H1 (cell line): ENCODE measurements around the gene TMEM35A. TPM values are rescaled to one million over a fixed set of nuclear protein-coding genes. Genes with fewer than 3 reads are reported as not detected.

Experiments
- CTCF ChIA-PET: fragments of 300-600 bp; sonication (Branson Sonifier 250); formaldehyde crosslinking; loops from one replicate; lab custom pipeline; 2021; ENCODE audit not compliant: partially characterized antibody; lab: Charles Lee
- POLR2A ChIA-PET: fragments of 300-600 bp; sonication (Branson Sonifier 250); formaldehyde crosslinking; loops from one replicate; lab custom pipeline; 2021; ENCODE audit warnings: inconsistent platforms; ENCODE audit not compliant: partially characterized antibody; lab: Charles Lee
- DNase-seq, 2 experiments: peaks; one replicate each; pipeline versions ENCODE4 v3.0.0 to v3.0.0-alpha.2; 2010 to 2022; ENCODE audit warnings: low spot score in 2 of 2, low read depth in 1 of 2, mixed read lengths in 1 of 2
- FAIRE-seq: peaks from 2 replicates; lab custom pipeline; 2011; peaks lifted over from hg19 to GRCh38; lab: Jason Lieb, UNC
- H2AFZ ChIP-seq: 2 replicates; pipeline ENCODE4 v1.8.1; 2012; ENCODE audit warnings: low read length, inconsistent platforms
- H2AK5ac ChIP-seq: 2 replicates; pipeline ENCODE4 v1.6.1; 2013; ENCODE audit warnings: low read depth, low read length
- H2BK120ac ChIP-seq: replicated peaks from 2 replicates; pipeline ENCODE3; 2013; ENCODE audit warnings: low read depth, low read length, inconsistent platforms
- H2BK12ac ChIP-seq: 2 replicates; pipeline ENCODE4 v1.6.1; 2013; ENCODE audit warnings: low read depth, low read length
- H2BK15ac ChIP-seq: 2 replicates; pipeline ENCODE4 v1.6.1; 2013; ENCODE audit warnings: low read length
- H2BK20ac ChIP-seq: 2 replicates; pipeline ENCODE4 v1.6.1; 2013; ENCODE audit warnings: low read length
- H2BK5ac ChIP-seq: 2 replicates; pipeline ENCODE4 v1.6.1; 2013; ENCODE audit warnings: low read depth, low read length
- H3K14ac ChIP-seq: 2 replicates; pipeline ENCODE4 v1.6.1; 2013; ENCODE audit warnings: inconsistent platforms; ENCODE audit not compliant: insufficient read length
- H3K18ac ChIP-seq: 2 replicates; pipeline ENCODE4 v1.6.1; 2013; ENCODE audit warnings: low read length; ENCODE audit errors: extremely low read depth
- H3K23ac ChIP-seq: 2 replicates; pipeline ENCODE4 v1.6.1; 2013; ENCODE audit warnings: inconsistent platforms; ENCODE audit not compliant: insufficient read length
- H3K23me2 ChIP-seq: 2 replicates; pipeline ENCODE4 v1.6.1; 2013; ENCODE audit warnings: low read depth, low read length
- H3K27ac ChIP-seq: 2 replicates; pipeline ENCODE4 v1.6.1; 2011; ENCODE audit warnings: low read depth, low read length, inconsistent platforms
- H3K27me3 ChIP-seq, 4 experiments: replicated peaks in 1 of 4; 1 replicate in 1 of 4; 2 replicates in 3 of 4; pipeline versions ENCODE4 v1.6.1 to v1.8.1; 2011 to 2013; ENCODE audit warnings: low read length in 3 of 4, mild to moderate bottlenecking in 3 of 4, inconsistent platforms in 2 of 4, mixed read lengths in 2 of 4, moderate library complexity in 1 of 4; ENCODE audit not compliant: control insufficient read depth in 3 of 4, insufficient read depth in 3 of 4; ENCODE audit errors: extremely low read depth in 1 of 4
- H3K36me3 ChIP-seq, 4 experiments: 2 replicates each; pipeline versions ENCODE4 v1.6.1 to v1.8.1; 2011 to 2013; ENCODE audit warnings: mild to moderate bottlenecking in 4 of 4, low read length in 3 of 4, moderate library complexity in 2 of 4, control low read depth in 1 of 4, inconsistent platforms in 1 of 4; ENCODE audit not compliant: insufficient read depth in 4 of 4, control insufficient read depth in 2 of 4
- H3K4ac ChIP-seq: replicated peaks from 2 replicates; pipeline ENCODE3; 2013; ENCODE audit warnings: low read length, low read depth, mixed read lengths, inconsistent platforms; ENCODE audit not compliant: insufficient read length
- H3K4me1 ChIP-seq, 4 experiments: replicated peaks in 1 of 4; 1 replicate in 1 of 4; 2 replicates in 3 of 4; pipeline versions ENCODE4 v1.6.1 to v1.8.1; 2011 to 2013; ENCODE audit warnings: low read length in 3 of 4, inconsistent platforms in 2 of 4, mixed read lengths in 1 of 4; ENCODE audit not compliant: insufficient read depth in 4 of 4, control insufficient read depth in 3 of 4
- H3K4me2 ChIP-seq, 2 experiments: 2 replicates each; pipeline versions ENCODE4 v1.6.1 to v1.8.1; 2011 to 2013; ENCODE audit warnings: low read depth in 2 of 2, low read length in 2 of 2, control low read depth in 1 of 2, inconsistent platforms in 1 of 2, mild to moderate bottlenecking in 1 of 2; ENCODE audit not compliant: insufficient read depth in 1 of 2
- H3K4me3 ChIP-seq, 4 experiments: fragments of 200-600, 300-600 bp in 1 of 4; sonication (generic), shearing (Covaris generic), sonication (Bioruptor Twin) in 1 of 4; 2 replicates each; pipeline versions ENCODE4 v1.5.1 to v1.8.1; 2011 to 2016; ENCODE audit warnings: low read length in 4 of 4, low read depth in 3 of 4, control low read depth in 2 of 4, inconsistent platforms in 2 of 4, mild to moderate bottlenecking in 2 of 4, mixed read lengths in 1 of 4, moderate library complexity in 1 of 4; ENCODE audit not compliant: insufficient read depth in 2 of 4; ENCODE audit errors: extremely low read depth in 1 of 4
- H3K56ac ChIP-seq: replicated peaks from 2 replicates; pipeline ENCODE3; 2013; ENCODE audit warnings: low read depth, mild to moderate bottlenecking, mixed read lengths, low read length, inconsistent platforms; ENCODE audit not compliant: insufficient read length
- H3K79me1 ChIP-seq: 2 replicates; pipeline ENCODE4 v1.6.1; 2013; ENCODE audit warnings: low read depth, low read length, control low read depth
- H3K79me2 ChIP-seq, 2 experiments: 2 replicates each; pipeline versions ENCODE4 v1.6.1 to v1.8.1; 2012 to 2013; ENCODE audit warnings: low read length in 2 of 2, mild to moderate bottlenecking in 2 of 2, inconsistent platforms in 1 of 2; ENCODE audit not compliant: insufficient read depth in 2 of 2, control insufficient read depth in 1 of 2
- H3K9ac ChIP-seq, 4 experiments: replicated peaks in 1 of 4; 1 replicate in 1 of 4; 2 replicates in 3 of 4; pipeline versions ENCODE4 v1.6.1 to v1.8.1; 2011 to 2013; ENCODE audit warnings: low read depth in 3 of 4, low read length in 3 of 4, control low read depth in 2 of 4, mild to moderate bottlenecking in 2 of 4, moderate library complexity in 2 of 4, inconsistent platforms in 1 of 4; ENCODE audit errors: extremely low read depth in 1 of 4
- H3K9me3 ChIP-seq, 2 experiments: 2 replicates each; pipeline versions ENCODE4 v1.6.1 to v1.8.1; 2012 to 2013; ENCODE audit warnings: mild to moderate bottlenecking in 2 of 2, moderate library complexity in 2 of 2, control low read depth in 1 of 2, inconsistent platforms in 1 of 2, low read depth in 1 of 2, low read length in 1 of 2, mixed read lengths in 1 of 2; ENCODE audit not compliant: insufficient read depth in 2 of 2
- H4K20me1 ChIP-seq, 2 experiments: replicated peaks in 1 of 2; 2 replicates each; pipeline versions ENCODE3 to v1.8.1; 2011 to 2013; ENCODE audit warnings: inconsistent platforms in 2 of 2, low read length in 2 of 2, mild to moderate bottlenecking in 1 of 2; ENCODE audit not compliant: insufficient read depth in 2 of 2, control insufficient read depth in 1 of 2
- H4K5ac ChIP-seq: 2 replicates; pipeline ENCODE4 v1.6.1; 2013; ENCODE audit warnings: low read length, low read depth, mixed read lengths, inconsistent platforms; ENCODE audit not compliant: insufficient read length
- H4K8ac ChIP-seq: 2 replicates; pipeline ENCODE4 v1.8.0; 2013; ENCODE audit warnings: mild to moderate bottlenecking, moderate library complexity, low read length, inconsistent platforms; ENCODE audit not compliant: insufficient read depth; ENCODE audit errors: extremely low read depth
- H4K91ac ChIP-seq: replicated peaks from 2 replicates; pipeline ENCODE3; 2013; ENCODE audit warnings: low read length, mixed read lengths, inconsistent platforms; ENCODE audit not compliant: insufficient read length
- HDAC2 ChIP-seq, 2 experiments: fragments of 300-600 bp in 1 of 2; sonication (generic) in 1 of 2; IDR thresholded peaks; 2 replicates each; pipeline ENCODE4 v1.6.1; 2011 to 2012; ENCODE audit warnings: low read depth in 2 of 2, low read length in 2 of 2, mild to moderate bottlenecking in 2 of 2, moderate library complexity in 2 of 2, borderline replicate concordance in 1 of 2, inconsistent platforms in 1 of 2
- HDAC6 ChIP-seq: IDR thresholded peaks from one replicate; pipeline ENCODE4 v1.7.1; 2012; ENCODE audit warnings: low read depth, mild to moderate bottlenecking, inconsistent platforms, low read length, moderate library complexity
- JUN ChIP-seq: IDR thresholded peaks from 2 replicates; pipeline ENCODE4 v1.6.1; 2011; ENCODE audit warnings: low read depth, mild to moderate bottlenecking, improper control_type of control experiment, low read length
- KDM1A ChIP-seq: fragments of 200-600, 300-600 bp; sonication (generic); IDR thresholded peaks from 2 replicates; pipeline ENCODE4 v1.7.1; 2016; ENCODE audit warnings: mild to moderate bottlenecking, low read length, borderline replicate concordance
- NANOG ChIP-seq: IDR thresholded peaks from 2 replicates; pipeline ENCODE4 v1.6.1; 2011; ENCODE audit warnings: low read length, low read depth, mild to moderate bottlenecking, inconsistent platforms; ENCODE audit not compliant: insufficient read depth, poor library complexity, severe bottlenecking
- PHF8 ChIP-seq: fragments of 200-600 bp; sonication (generic); conservative IDR thresholded peaks from 2 replicates; pipeline ENCODE4 v1.7.1; 2012; ENCODE audit warnings: low read depth, mild to moderate bottlenecking, inconsistent platforms, low read length, moderate library complexity
- POLR2A ChIP-seq, 2 experiments: IDR thresholded peaks; 1 replicate in 1 of 2; 2 replicates in 1 of 2; pipeline ENCODE4 v1.6.1; 2011; ENCODE audit warnings: low read depth in 2 of 2, low read length in 2 of 2, mild to moderate bottlenecking in 2 of 2; ENCODE audit errors: control extremely low read depth in 1 of 2
- SP1 ChIP-seq: IDR thresholded peaks from 2 replicates; pipeline ENCODE4 v1.6.1; 2011; ENCODE audit warnings: low read depth, low read length
- SP4 ChIP-seq: IDR thresholded peaks from 2 replicates; pipeline ENCODE4 v1.6.1; 2012; ENCODE audit warnings: low read length, inconsistent platforms
- TAF7 ChIP-seq: optimal IDR thresholded peaks from 2 replicates; pipeline ENCODE3; 2011; ENCODE audit warnings: low read depth, mild to moderate bottlenecking, inconsistent platforms, low read length, moderate library complexity, borderline replicate concordance
- polyA plus RNA-seq, 7 experiments: library from polyadenylated mRNA; depleted of rRNA in 3 of 7; stranded (reverse) in 5 of 7; unstranded in 2 of 7; fragments of >200 nt in 5 of 7; fragments of 200-250 nt in 2 of 7; gene quantifications; 1 replicate in 5 of 7; 2 replicates in 1 of 7; 4 replicates in 1 of 7; pipeline versions ENCODE4 v1.2.1 to v1.2.3, GENCODE V29; 2011 to 2013; ENCODE audit warnings: missing spikeins in 2 of 7, mixed read lengths in 2 of 7
- total RNA-seq: library from RNA; stranded (reverse); fragmentation: NEBNext Ultra II Directional; extraction: Animal tissue kit (Norgen Biotek cat#: 25700); gene quantifications from 2 replicates; pipeline ENCODE4 v1.2.1, GENCODE V29; 2021

Gene TMEM35A
- total and polyA plus RNA-seq, 2 of the 8 experiments (the other 6 are each of a cell fraction or from before 2014, with no cell fraction given): 5.5 to 5.8 TPM

- Histone ChIP-seq H3K4ac (no peak overlapping the region), H2AK5ac (no peak overlapping the region), H2BK120ac (no peak overlapping the region), H3K27me3 (no peaks in the 10 kb centered on the region), H3K14ac (no peak overlapping the region), H3K4me2 (no peak overlapping the region), H3K79me2 (no peaks in the 10 kb centered on the region), H3K23me2 (no peaks in the 10 kb centered on the region), H2BK12ac (no peak overlapping the region), H3K23ac (no peak overlapping the region), H3K27ac (no peak overlapping the region), H3K18ac (no peak overlapping the region), H4K91ac (no peak overlapping the region), H2BK20ac (no peak overlapping the region), H2BK5ac (no peak overlapping the region), H3K56ac (no peak overlapping the region), H4K8ac (no peak overlapping the region), H3K9me3 (no peaks in the 10 kb centered on the region), H3K4me1 (no peaks in the 10 kb centered on the region), H3K36me3 (peaks cover 0 to 14% (median 5%) of the 10 kb centered on the region in 4 experiments; a peak in 3 of 8 replicates), H3K4me3 (no peak overlapping the region), H4K20me1 (no peaks in the 10 kb centered on the region), H3K9ac (no peak overlapping the region), H2AFZ (no peak overlapping the region), H4K5ac (no peak overlapping the region), H2BK15ac (no peak overlapping the region), H3K79me1 (no peaks in the 10 kb centered on the region)
- CTCF ChIA-PET: no interaction called here
- FAIRE-seq (no peak), DNase-seq (no peak)
- no peak for TF ChIP-seq KDM1A
- TF ChIP-seq HDAC6: no peak
- TF ChIP-seq JUN: no peak
- no peak for TF ChIP-seq SP4
- TF ChIP-seq HDAC2 (IDR thresholded peaks at IDR 0.05; ENCODE audit: borderline replicate concordance in 1 of 2, low read depth in 2 of 2, low read length in 2 of 2): no peak
- TF ChIP-seq POLR2A (IDR thresholded peaks at IDR 0.05; ENCODE audit: control extremely low read depth in 1 of 2, low read depth in 2 of 2, low read length in 2 of 2): no peak
- no peak for TF ChIP-seq TAF7
- no peak for TF ChIP-seq SP1
- no peak for TF ChIP-seq NANOG
- no peak for TF ChIP-seq PHF8
- POLR2A ChIA-PET: no interaction called here
These were observed 41.4 kb upstream of the TMEM35A start for GRCh38 chrX:101037231-101037630.
